ENCODE measurements around the gene SOBP. TPM values are rescaled to one million over a fixed set of nuclear protein-coding genes. Genes with fewer than 3 reads are reported as not detected.

Gene SOBP
- total and polyA plus RNA-seq, 8 donors = 0.58 to 16.9 (median 4.4) TPM

DNA sequence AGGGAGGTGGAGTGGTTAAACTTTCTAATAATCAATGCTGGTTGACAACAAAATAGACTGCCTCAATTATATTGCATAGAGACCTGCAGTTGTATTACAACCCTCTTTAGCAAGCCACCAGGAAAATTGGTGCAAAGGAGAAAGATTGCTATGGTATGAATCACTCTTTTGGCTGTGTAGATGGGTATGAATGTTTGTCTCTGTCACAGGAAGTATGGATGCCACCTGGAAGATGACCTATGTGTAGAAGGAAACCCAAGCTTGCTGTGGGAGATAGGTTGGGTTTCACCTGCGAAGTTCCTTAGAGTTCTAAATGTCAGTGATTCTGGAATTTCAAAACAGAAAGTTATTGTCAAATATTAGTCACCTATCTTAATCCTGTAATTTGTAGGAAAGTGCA, 134.6 kb downstream of the SOBP start:
- intact Hi-C loops (cut with DNase I; ENCODE audit: low total_unique reads) = no loop called here
- no peak for DNase-seq
- Histone ChIP-seq H3K9me3 (no peaks in the 10 kb centered on the region), H3K4me3 (no peak overlapping the region), H3K36me3 (no peaks in the 10 kb centered on the region), H3K4me1 (peaks cover 0 to 21% (median 10%) of the 10 kb centered on the region in 4 donors), H3K27ac (no peak overlapping the region), H3K27me3 (no peaks in the 10 kb centered on the region)
- TF ChIP-seq, protein P1, sequence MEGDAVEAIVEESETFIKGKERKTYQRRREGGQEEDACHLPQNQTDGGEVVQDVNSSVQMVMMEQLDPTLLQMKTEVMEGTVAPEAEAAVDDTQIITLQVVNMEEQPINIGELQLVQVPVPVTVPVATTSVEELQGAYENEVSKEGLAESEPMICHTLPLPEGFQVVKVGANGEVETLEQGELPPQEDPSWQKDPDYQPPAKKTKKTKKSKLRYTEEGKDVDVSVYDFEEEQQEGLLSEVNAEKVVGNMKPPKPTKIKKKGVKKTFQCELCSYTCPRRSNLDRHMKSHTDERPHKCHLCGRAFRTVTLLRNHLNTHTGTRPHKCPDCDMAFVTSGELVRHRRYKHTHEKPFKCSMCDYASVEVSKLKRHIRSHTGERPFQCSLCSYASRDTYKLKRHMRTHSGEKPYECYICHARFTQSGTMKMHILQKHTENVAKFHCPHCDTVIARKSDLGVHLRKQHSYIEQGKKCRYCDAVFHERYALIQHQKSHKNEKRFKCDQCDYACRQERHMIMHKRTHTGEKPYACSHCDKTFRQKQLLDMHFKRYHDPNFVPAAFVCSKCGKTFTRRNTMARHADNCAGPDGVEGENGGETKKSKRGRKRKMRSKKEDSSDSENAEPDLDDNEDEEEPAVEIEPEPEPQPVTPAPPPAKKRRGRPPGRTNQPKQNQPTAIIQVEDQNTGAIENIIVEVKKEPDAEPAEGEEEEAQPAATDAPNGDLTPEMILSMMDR (IDR thresholded peaks at IDR 0.05) = no peak
- TF ChIP-seq POLR2AphosphoS5 (IDR thresholded peaks at IDR 0.05) (no peak), EP300 (IDR thresholded peaks at IDR 0.05) (no peak), POLR2A (IDR thresholded peaks at IDR 0.05) (no peak)
- WGBS, 5 donors = 84 to 97% (median 94%) methylated on average over 1 of the region's 1 CpG

DNA sequence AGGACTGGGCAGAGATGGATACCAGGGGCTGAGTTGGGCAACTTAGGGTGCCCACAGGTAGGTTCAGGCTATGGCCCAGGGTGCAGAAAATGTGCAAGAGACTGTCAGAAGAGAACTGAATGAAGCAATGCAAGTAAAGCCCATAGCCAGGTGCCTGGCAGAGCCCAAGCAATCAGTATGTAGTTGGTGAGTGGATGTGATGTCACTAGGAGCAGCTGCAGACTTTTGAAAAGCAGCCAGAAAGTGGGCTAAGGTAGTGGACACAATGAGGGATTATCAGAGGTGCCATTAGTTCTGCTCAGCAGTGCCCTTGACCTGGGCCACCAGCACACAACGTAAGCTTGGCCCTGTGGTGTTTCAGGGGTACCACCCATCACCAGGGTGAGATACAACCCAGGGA, 135.3 kb downstream of the SOBP start:
- Histone ChIP-seq H3K4me1 (peaks cover 0 to 22% (median 12%) of the 10 kb centered on the region in 4 donors), H3K9me3 (no peaks in the 10 kb centered on the region), H3K27me3 (no peaks in the 10 kb centered on the region), H3K27ac (no peak overlapping the region), H3K4me3 (no peak overlapping the region), H3K36me3 (no peaks in the 10 kb centered on the region)
- DNase-seq = no peak
- intact Hi-C loops (cut with DNase I; ENCODE audit: low total_unique reads) = no loop called here
- TF ChIP-seq POLR2A (IDR thresholded peaks at IDR 0.05) (no peak), POLR2AphosphoS5 (IDR thresholded peaks at IDR 0.05) (no peak), EP300 (IDR thresholded peaks at IDR 0.05) (no peak)
- TF ChIP-seq, protein P1 (IDR thresholded peaks at IDR 0.05) = no peak
- 44 to 88% (median 50%) methylated on average over 1 of the region's 1 CpG for WGBS, 5 donors

DNA sequence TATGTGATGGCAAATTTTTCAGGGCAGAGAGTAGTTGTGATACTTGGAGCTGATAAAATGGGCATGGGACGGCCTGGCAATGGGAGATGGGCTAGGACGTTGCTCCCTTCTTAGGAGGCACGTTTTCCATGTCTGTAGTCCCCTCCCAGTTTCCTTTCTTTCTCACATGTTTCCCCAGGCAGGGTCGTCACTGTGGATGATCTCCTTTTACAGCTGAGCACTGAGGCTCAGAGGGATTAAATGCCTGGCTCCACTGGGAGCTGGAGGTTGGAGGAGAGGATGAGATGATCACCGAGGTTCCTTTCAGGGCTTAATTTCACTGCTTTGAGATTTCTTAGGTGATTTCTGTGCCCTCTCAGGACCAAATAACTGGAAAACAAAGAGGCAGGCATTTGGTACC, 136.7 kb downstream of the SOBP start:
- intact Hi-C loops (cut with DNase I; ENCODE audit: low total_unique reads) = no loop called here

DNA sequence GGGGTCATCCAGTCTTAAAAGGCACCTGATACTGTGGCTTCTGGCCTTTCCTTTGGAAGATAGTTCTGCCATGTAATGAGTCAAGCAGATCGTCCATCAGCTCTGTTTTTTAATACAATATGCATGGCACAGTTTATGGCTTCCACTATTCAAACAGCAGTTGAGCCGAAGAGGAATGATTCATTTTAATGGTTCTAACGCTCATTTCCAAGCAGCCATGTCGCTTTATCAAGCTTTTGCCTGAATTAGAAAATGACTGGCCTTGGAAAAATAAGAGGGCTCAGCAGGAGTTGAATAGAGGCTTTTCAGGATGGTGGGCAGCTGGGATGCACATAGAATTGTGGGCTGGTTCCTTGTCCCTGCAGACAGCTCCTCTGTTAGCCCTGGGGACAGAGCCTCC, 138.1 kb downstream of the SOBP start:
- Histone ChIP-seq H3K4me1 (peaks cover 0 to 20% (median 8%) of the 10 kb centered on the region in 4 donors), H3K36me3 (no peaks in the 10 kb centered on the region), H3K9me3 (no peaks in the 10 kb centered on the region), H3K27ac (no peak overlapping the region), H3K27me3 (no peaks in the 10 kb centered on the region), H3K4me3 (no peak overlapping the region)
- no peak for TF ChIP-seq EP300 (IDR thresholded peaks at IDR 0.05)
- no peak for TF ChIP-seq POLR2A (IDR thresholded peaks at IDR 0.05)
- no peak for TF ChIP-seq POLR2AphosphoS5 (IDR thresholded peaks at IDR 0.05)
- TF ChIP-seq, protein P1 (IDR thresholded peaks at IDR 0.05) = no peak
- intact Hi-C loops (cut with DNase I; ENCODE audit: low total_unique reads) = no loop called here
- 85 to 98% (median 94%) methylated on average over 4 of the region's 4 CpGs for WGBS, 5 donors
- DNase-seq = no peak

More for the DNA sequence above, 136.7 kb downstream of the SOBP start:
- Histone ChIP-seq H3K9me3 (no peaks in the 10 kb centered on the region), H3K4me1 (peaks cover 0 to 20% (median 8%) of the 10 kb centered on the region in 4 donors), H3K27me3 (no peaks in the 10 kb centered on the region), H3K27ac (no peak overlapping the region), H3K4me3 (no peak overlapping the region), H3K36me3 (no peaks in the 10 kb centered on the region)
- TF ChIP-seq, protein P1 (IDR thresholded peaks at IDR 0.05) = no peak
- no peak for TF ChIP-seq POLR2A (IDR thresholded peaks at IDR 0.05)
- no peak for TF ChIP-seq POLR2AphosphoS5 (IDR thresholded peaks at IDR 0.05)
- no peak for TF ChIP-seq EP300 (IDR thresholded peaks at IDR 0.05)
- WGBS, 5 donors = 78 to 92% (median 88%) methylated on average over 5 of the region's 5 CpGs
- DNase-seq = no peak
